OCI-LY3 (cell line): ENCODE data around the gene POLR3B.
A peak's percentile ranks its signal among the peaks of the same experiment; 100 is the strongest.
"Not testable (repeated sequence)": the region's sequence is repeated elsewhere in the genome, so short reads cannot be mapped to it uniquely, and the experiment has no call there.

Experiments used
- H2AFZ ChIP-seq: fragments of 200-600, 300-600 bp; shearing (Covaris generic); 2 replicates; pipeline ENCODE4 v1.6.0; 2014; ENCODE audit warnings: antibody characterized with exemption, low read depth, low read length
- H3K27ac ChIP-seq: fragments of 200-600, 300-600 bp; sonication (generic); 2 replicates; pipeline ENCODE4 v1.5.1; 2014; ENCODE audit warnings: mild to moderate bottlenecking, low read length, moderate library complexity, mixed read lengths
- H3K27me3 ChIP-seq: fragments of 200-600, 300-600 bp; sonication (generic); 2 replicates; pipeline ENCODE4 v1.6.1; 2014; ENCODE audit warnings: low read depth, low read length, mixed read lengths
- H3K36me3 ChIP-seq: fragments of 200-600, 300-600 bp; sonication (generic); replicated peaks from 2 replicates; pipeline ENCODE3; 2014; ENCODE audit warnings: low read depth, low read length, mixed read lengths
- H3K4me1 ChIP-seq: fragments of 300-600, 200-600 bp; sonication (generic); 2 replicates; pipeline ENCODE4 v1.6.1; 2014; ENCODE audit warnings: low read length, mixed read lengths
- H3K4me2 ChIP-seq: fragments of 200-600, 300-600 bp; sonication (generic); 2 replicates; pipeline ENCODE4 v1.6.1; 2014; ENCODE audit warnings: low read length, mixed read lengths
- H3K4me3 ChIP-seq: fragments of 300-600, 200-600 bp; sonication (generic); 2 replicates; pipeline ENCODE4 v1.5.1; 2014; ENCODE audit warnings: antibody characterized with exemption, mild to moderate bottlenecking, low read length, moderate library complexity
- H3K79me2 ChIP-seq: fragments of 300-600, 200-600 bp; shearing (Covaris generic); 2 replicates; pipeline ENCODE4 v1.6.1; 2014; ENCODE audit warnings: mild to moderate bottlenecking, low read length, mixed read lengths
- H3K9ac ChIP-seq: fragments of 300-600, 200-600 bp; shearing (Covaris generic); 2 replicates; pipeline ENCODE4 v1.6.0; 2014; ENCODE audit warnings: mild to moderate bottlenecking, low read length, moderate library complexity
- H3K9me3 ChIP-seq: fragments of 200-600, 300-600 bp; shearing (Covaris generic); 2 replicates; pipeline ENCODE4 v1.6.1; 2014; ENCODE audit warnings: low read length, mixed read lengths; ENCODE audit not compliant: insufficient read depth
- H4K20me1 ChIP-seq: fragments of 200-600, 300-600 bp; sonication (generic); 2 replicates; pipeline ENCODE4 v1.6.1; 2016; ENCODE audit warnings: low read length, mixed read lengths; ENCODE audit not compliant: insufficient read depth
- EZH2phosphoT487 ChIP-seq: fragments of 200-600 bp; shearing (Covaris generic); IDR thresholded peaks from 2 replicates; pipeline ENCODE4 v1.6.1; 2018; ENCODE audit warnings: antibody characterized with exemption, mixed run types, low read depth
- TF ChIP-seq, protein P1 (sequence below): fragments of 200-600, 300-600 bp; sonication (generic); IDR thresholded peaks from 2 replicates; pipeline ENCODE4 v1.5.1; 2014; ENCODE audit warnings: antibody characterized with exemption, low read length, low read depth

POLR3B gene

DNA sequence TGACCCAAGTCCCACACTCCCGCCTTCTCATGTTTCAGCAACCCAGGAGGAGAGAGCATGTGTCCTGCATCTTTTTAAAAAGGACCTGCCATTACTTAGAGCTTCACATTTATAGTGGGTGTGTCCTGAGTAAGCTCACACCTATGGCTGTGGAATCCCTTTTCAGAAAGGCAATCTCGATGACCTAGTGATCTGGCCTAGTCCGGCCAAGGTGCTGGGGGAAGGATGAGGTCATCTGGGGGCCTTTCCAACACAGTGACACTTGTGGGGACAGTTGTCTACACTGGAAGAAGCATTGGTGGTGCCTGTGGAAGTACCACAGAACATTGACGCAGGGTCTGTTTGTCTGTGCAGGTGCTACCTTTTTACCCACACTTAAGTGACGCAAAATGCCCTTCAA, 46.9 kb upstream of the POLR3B start:
- no peaks in the 10 kb centered on the region for H3K36me3 ChIP-seq
- peaks cover 14% of the 10 kb centered on the region for H3K4me1 ChIP-seq
- no peak overlapping the region for H3K27ac ChIP-seq
- no peaks in the 10 kb centered on the region for H3K79me2 ChIP-seq
- H4K20me1 ChIP-seq: no peaks in the 10 kb centered on the region
- no peak overlapping the region for H3K9ac ChIP-seq
- H2AFZ ChIP-seq: no peak overlapping the region
- H3K9me3 ChIP-seq: no peaks in the 10 kb centered on the region
- peaks cover 17% of the 10 kb centered on the region; the same call in 1 of the 2 replicates for H3K27me3 ChIP-seq
- TF ChIP-seq, protein P1, sequence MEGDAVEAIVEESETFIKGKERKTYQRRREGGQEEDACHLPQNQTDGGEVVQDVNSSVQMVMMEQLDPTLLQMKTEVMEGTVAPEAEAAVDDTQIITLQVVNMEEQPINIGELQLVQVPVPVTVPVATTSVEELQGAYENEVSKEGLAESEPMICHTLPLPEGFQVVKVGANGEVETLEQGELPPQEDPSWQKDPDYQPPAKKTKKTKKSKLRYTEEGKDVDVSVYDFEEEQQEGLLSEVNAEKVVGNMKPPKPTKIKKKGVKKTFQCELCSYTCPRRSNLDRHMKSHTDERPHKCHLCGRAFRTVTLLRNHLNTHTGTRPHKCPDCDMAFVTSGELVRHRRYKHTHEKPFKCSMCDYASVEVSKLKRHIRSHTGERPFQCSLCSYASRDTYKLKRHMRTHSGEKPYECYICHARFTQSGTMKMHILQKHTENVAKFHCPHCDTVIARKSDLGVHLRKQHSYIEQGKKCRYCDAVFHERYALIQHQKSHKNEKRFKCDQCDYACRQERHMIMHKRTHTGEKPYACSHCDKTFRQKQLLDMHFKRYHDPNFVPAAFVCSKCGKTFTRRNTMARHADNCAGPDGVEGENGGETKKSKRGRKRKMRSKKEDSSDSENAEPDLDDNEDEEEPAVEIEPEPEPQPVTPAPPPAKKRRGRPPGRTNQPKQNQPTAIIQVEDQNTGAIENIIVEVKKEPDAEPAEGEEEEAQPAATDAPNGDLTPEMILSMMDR: no peak
- TF ChIP-seq EZH2phosphoT487: no peak
- no peak overlapping the region for H3K4me3 ChIP-seq
- H3K4me2 ChIP-seq: no peak overlapping the region

DNA sequence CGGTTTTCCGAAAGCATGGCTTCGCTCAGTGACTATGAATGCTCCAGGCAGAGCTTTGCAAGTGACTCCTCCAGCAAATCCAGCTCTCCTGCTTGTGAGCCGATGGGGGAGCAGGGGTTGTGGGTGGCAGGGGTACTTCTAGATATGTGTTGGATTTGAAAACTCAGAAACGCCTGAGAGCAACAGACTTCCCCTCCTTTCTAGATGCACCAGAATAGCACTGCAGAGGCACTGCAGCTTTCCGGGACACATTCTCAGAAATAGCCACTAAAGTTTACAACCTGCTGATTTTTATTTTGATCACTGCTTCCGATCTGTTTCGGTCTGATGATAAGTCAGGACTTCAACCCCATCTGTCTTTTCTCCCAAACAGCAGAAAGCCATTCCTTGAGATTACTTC, 46.4 kb upstream of the POLR3B start:
- no peaks in the 10 kb centered on the region for H3K36me3 ChIP-seq
- H3K4me2 ChIP-seq: 0 out of 2 replicates have a peak overlapping the region, but pooled peaks have one; percentile 3
- no peaks in the 10 kb centered on the region for H4K20me1 ChIP-seq
- H3K27ac ChIP-seq: no peak overlapping the region
- TF ChIP-seq, protein P1: no peak
- TF ChIP-seq EZH2phosphoT487: no peak
- H2AFZ ChIP-seq: no peak overlapping the region
- peaks cover 9% of the 10 kb centered on the region for H3K4me1 ChIP-seq
- H3K79me2 ChIP-seq: no peaks in the 10 kb centered on the region
- H3K27me3 ChIP-seq: peaks cover 17% of the 10 kb centered on the region; the same call in 1 of the 2 replicates
- H3K4me3 ChIP-seq: no peak overlapping the region
- H3K9ac ChIP-seq: no peak overlapping the region
- H3K9me3 ChIP-seq: no peaks in the 10 kb centered on the region

DNA sequence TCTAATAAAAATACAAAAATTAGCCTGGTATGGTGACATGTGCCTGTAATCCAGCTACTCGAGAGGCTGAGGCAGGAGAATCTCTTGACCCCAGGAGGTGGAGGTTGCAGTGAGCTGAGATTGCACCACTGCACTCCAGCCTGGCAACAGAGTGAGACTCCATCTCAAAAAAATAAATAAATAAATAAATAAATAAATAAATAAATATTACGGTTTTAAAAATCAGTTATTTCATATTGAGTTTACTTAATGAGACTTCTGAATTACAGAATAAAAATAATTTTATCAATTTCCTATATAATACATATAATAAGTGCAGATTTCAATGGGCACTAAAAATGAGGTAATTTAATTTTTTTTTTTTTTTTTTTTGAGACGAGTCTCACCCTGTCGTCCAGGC, 44.1 kb upstream of the POLR3B start:
- not testable (repeated sequence) for H3K4me2 ChIP-seq, H3K4me1 ChIP-seq, H4K20me1 ChIP-seq, H3K36me3 ChIP-seq, H3K9ac ChIP-seq, H2AFZ ChIP-seq, H3K27ac ChIP-seq, H3K79me2 ChIP-seq, H3K9me3 ChIP-seq, H3K4me3 ChIP-seq
- H3K27me3 ChIP-seq: peaks cover 17% of the 10 kb centered on the region; the same call in 1 of the 2 replicates

DNA sequence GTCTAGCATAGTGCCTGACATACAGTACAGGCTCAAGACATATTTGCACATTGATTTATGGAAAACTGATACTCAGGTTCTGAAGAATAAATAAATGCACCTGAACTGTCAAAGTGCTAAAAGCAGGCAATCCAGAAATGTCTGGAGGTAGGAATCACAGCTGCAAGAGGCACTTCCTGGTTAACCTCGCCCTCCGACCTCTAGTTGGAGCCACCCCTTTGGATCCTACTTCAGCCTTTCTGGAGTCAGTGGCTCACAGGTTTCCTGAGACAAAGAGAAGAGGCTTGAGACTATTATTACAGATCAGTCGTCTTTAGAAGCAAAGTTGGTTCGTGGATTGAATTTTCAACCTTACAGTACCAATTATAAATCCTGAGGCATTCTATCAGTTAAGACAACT, 42.0 kb upstream of the POLR3B start:
- no peak overlapping the region for H2AFZ ChIP-seq
- no peaks in the 10 kb centered on the region for H3K79me2 ChIP-seq
- TF ChIP-seq, protein P1: no peak
- TF ChIP-seq EZH2phosphoT487: no peak
- no peaks in the 10 kb centered on the region for H3K36me3 ChIP-seq
- no peaks in the 10 kb centered on the region for H3K9me3 ChIP-seq
- no peak overlapping the region for H3K27ac ChIP-seq
- H3K4me2 ChIP-seq: no peak overlapping the region
- no peak overlapping the region for H3K4me3 ChIP-seq
- peaks cover 5% of the 10 kb centered on the region; the same call in 1 of the 2 replicates for H3K4me1 ChIP-seq
- no peak overlapping the region for H3K9ac ChIP-seq
- H4K20me1 ChIP-seq: no peaks in the 10 kb centered on the region
- H3K27me3 ChIP-seq: peaks cover 8% of the 10 kb centered on the region; the same call in 1 of the 2 replicates
